AG04450 (cell line): ENCODE data around the gene RUNX2. TPM values are rescaled to one million over a fixed set of nuclear protein-coding genes. Genes with fewer than 3 reads are reported as not detected.

Experiments
- CTCF ChIA-PET: fragments of 300-600, 350-600 bp; formaldehyde crosslinking; extraction: SDS; loops from one replicate; lab custom pipeline; 2022; ENCODE audit warnings: antibody characterized with exemption, inconsistent platforms; lab: Charles Lee
- POLR2A ChIA-PET: fragments of 350-600 bp; formaldehyde crosslinking; extraction: SDS; loops from one replicate; lab custom pipeline; 2021; ENCODE audit warnings: antibody characterized with exemption, inconsistent platforms; lab: Yijun Ruan, JAX
- DNase-seq: peaks from one replicate; pipeline ENCODE4 v3.0.0-alpha.2; 2011; ENCODE audit warnings: low read depth, low spot score
- H3K27ac ChIP-seq: one replicate; pipeline ENCODE4 v1.5.1; 2012; ENCODE audit warnings: low read depth, low read length, control low read depth
- H3K27me3 ChIP-seq: one replicate; pipeline ENCODE4 v1.6.0; 2012; ENCODE audit warnings: low read length; ENCODE audit not compliant: control insufficient read depth, insufficient read depth
- H3K4me3 ChIP-seq: 2 replicates; pipeline ENCODE4 v1.5.1; 2011; ENCODE audit warnings: mild to moderate bottlenecking, low read depth, low read length, control low read depth
- H3K9me3 ChIP-seq: 2 replicates; pipeline ENCODE4 v1.5.1; 2012; ENCODE audit warnings: low read length; ENCODE audit not compliant: control insufficient read depth, insufficient read depth
- polyA plus RNA-seq: library from polyadenylated mRNA; depleted of rRNA; stranded (reverse); fragments of >200 nt; gene quantifications from 2 replicates; pipeline ENCODE4 v1.2.3, GENCODE V29; 2011
- TF ChIP-seq, protein P1 (sequence below): IDR thresholded peaks from 2 replicates; pipeline ENCODE4 v1.5.1; 2011; ENCODE audit warnings: low read depth, low read length, control low read depth, inconsistent platforms

RUNX2 gene
- polyA plus RNA-seq, 1 experiment, result 3.4 TPM

DNA sequence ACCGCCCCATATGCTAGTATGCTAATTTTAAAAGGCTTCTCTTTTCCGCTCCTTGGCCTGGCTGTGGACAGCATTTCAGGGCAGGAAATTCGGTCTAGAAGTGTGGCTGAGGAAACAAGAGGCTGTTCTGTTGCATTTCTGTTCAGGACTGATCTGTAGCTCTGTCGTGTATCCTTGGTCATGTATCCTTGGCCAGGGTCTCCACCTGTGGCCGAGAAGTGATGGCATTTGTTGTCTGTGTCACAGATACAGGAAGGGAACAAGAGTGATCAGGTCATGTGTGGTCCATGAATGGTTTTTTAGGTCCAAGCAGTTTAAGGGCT lies 350.1 kb downstream of the RUNX2 start:
- no peak for DNase-seq
- Histone ChIP-seq H3K27me3 (no peaks in the 10 kb centered on the region), H3K9me3 (peaks cover 7% of the 10 kb centered on the region; the same call in 1 of the 2 replicates), H3K4me3 (no peak overlapping the region), H3K27ac (no peak overlapping the region)
- TF ChIP-seq, protein P1, sequence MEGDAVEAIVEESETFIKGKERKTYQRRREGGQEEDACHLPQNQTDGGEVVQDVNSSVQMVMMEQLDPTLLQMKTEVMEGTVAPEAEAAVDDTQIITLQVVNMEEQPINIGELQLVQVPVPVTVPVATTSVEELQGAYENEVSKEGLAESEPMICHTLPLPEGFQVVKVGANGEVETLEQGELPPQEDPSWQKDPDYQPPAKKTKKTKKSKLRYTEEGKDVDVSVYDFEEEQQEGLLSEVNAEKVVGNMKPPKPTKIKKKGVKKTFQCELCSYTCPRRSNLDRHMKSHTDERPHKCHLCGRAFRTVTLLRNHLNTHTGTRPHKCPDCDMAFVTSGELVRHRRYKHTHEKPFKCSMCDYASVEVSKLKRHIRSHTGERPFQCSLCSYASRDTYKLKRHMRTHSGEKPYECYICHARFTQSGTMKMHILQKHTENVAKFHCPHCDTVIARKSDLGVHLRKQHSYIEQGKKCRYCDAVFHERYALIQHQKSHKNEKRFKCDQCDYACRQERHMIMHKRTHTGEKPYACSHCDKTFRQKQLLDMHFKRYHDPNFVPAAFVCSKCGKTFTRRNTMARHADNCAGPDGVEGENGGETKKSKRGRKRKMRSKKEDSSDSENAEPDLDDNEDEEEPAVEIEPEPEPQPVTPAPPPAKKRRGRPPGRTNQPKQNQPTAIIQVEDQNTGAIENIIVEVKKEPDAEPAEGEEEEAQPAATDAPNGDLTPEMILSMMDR, result no peak
- ChIA-PET POLR2A (no interaction called here), CTCF (no interaction called here)

DNA sequence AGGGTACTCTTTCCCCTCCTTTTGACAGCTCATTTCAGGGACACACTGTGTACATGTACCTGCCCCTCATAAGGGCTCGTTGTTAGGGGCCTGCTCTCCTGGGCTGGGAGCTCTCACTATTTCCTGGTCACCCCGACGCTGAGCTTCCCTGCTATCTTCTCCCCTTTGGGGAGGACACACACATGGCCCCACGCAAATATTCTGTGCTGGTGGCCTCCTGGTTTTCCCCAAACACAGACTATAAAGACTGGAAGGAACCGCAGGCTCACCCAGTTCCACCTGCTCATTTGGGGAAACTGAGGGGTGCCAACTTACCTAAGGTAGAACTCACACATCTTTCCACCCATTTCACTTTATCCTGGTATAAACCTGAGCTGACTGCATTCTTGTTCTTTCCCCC lies 351.0 kb downstream of the RUNX2 start:
- TF ChIP-seq, protein P1, result no peak
- DNase-seq, result no peak
- ChIA-PET POLR2A (no interaction called here), CTCF (no interaction called here)
- Histone ChIP-seq H3K9me3 (peaks cover 7% of the 10 kb centered on the region; the same call in 1 of the 2 replicates), H3K27ac (no peak overlapping the region), H3K4me3 (no peak overlapping the region), H3K27me3 (no peaks in the 10 kb centered on the region)

DNA sequence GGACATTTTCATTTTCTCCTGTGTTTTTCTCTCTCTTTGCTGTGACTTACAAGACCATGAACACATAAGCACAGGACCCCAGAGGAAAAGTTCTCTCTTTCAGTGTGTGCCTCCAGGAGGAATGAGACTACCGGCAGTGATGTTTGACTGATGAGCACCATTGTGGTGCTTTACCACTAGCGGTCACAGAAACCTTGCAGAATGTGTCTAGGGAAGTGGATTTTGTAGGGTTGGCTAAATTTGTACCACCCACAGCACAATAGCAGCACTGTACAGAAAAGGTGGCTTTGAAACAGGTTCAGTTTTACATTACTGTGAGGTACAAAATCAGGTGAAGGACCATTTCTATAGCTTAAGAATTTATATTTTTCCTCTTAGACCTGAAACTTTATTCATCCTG lies 351.5 kb downstream of the RUNX2 start:
- no peak for DNase-seq
- CTCF ChIA-PET, result no interaction called here
- POLR2A ChIA-PET, result no interaction called here

DNA sequence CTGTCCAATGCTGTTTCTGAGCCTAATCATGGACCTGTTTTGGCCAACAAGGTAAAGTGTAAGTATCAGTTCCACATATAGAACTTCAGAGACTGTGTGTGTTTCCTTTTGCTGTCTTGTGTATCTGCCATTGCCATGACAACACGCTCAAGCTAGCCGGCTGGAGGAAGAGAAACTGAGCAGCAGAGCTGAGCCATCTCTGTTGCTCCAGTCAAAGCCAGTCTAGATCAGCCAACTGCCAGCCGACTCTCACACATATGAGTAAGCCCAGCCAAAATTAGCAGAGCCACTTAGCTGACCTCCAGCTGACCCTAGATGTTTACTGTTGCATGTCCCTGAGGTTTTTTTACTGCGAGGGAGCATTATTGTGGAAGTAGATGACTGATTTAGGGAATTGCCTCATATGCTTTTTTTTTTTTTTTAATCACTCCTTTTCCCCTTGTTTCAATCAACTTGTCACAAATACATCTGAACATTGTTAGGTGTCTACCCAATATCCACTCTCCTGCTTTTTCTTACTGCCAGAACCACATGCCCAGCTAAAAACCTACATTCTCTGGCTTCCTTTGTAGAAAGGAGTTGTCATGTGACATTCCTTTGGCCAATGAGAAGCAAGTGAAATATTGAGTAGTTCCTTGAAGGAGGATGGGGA lies 353.9 kb downstream of the RUNX2 start:
- H3K27me3 ChIP-seq, result no peaks in the 10 kb centered on the region
- H3K4me3 ChIP-seq, result no peak overlapping the region
- DNase-seq, result no peak
- POLR2A ChIA-PET, result no interaction called here
- peaks cover 7% of the 10 kb centered on the region; the same call in 1 of the 2 replicates for H3K9me3 ChIP-seq
- TF ChIP-seq, protein P1, result no peak
- H3K27ac ChIP-seq, result no peak overlapping the region
- CTCF ChIA-PET, result no interaction called here

More for the DNA sequence above, 351.5 kb downstream of the RUNX2 start:
- TF ChIP-seq, protein P1, result no peak
- H3K9me3 ChIP-seq, result peaks cover 7% of the 10 kb centered on the region; the same call in 1 of the 2 replicates
- H3K27me3 ChIP-seq, result no peaks in the 10 kb centered on the region
- no peak overlapping the region for H3K27ac ChIP-seq
- H3K4me3 ChIP-seq, result no peak overlapping the region

DNA sequence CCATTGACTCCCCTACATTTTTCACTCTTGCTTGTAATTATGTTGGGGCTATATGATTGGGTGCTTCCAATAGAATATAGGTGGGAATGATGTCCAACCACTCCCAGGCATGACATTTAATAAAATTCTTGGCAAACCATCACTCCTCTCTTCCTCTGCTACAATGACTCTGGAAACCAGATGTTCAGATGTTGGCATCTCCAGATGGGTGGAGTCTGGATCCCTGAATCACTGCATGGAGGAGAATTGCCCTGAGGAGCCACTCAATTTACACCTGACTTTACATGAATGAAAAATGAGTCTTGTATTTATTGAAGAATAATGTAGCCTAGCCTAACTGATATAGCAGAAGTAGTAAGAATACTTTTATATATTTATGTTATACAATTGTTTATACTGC lies 356.3 kb downstream of the RUNX2 start:
- TF ChIP-seq, protein P1, result no peak
- no peak for DNase-seq
- Histone ChIP-seq H3K27ac (no peak overlapping the region), H3K27me3 (no peaks in the 10 kb centered on the region), H3K9me3 (peaks cover 7% of the 10 kb centered on the region; the same call in 1 of the 2 replicates), H3K4me3 (no peak overlapping the region)
- ChIA-PET CTCF (no interaction called here), POLR2A (no interaction called here)
